Measurements from ENCODE around the gene SLCO2A1. TPM values are rescaled to one million over a fixed set of nuclear protein-coding genes. Genes with fewer than 3 reads are reported as not detected.

SLCO2A1 gene
- total RNA-seq, 4 donors from 2014 or later: 0.07 to 2.4 (median 1.3) TPM

- no peaks in the 10 kb centered on the region for H3K36me3 ChIP-seq
- intact Hi-C loops (cut with DNase I; ENCODE audit: low total_unique reads) (no loop called here), in situ Hi-C loops (cut with MboI; ENCODE audit: low sequenced_read_pairs in 4 of 4) (no loop called here)
- no peak for DNase-seq
- no peaks in the 10 kb centered on the region for H3K9me3 ChIP-seq
- no peak overlapping the region for H3K4me3 ChIP-seq
- H3K27me3 ChIP-seq: no peaks in the 10 kb centered on the region
- no peak overlapping the region for H3K27ac ChIP-seq
- ATAC-seq: no peak
- TF ChIP-seq POLR2A (IDR thresholded peaks at IDR 0.05) (no peak), CTCF (IDR thresholded peaks at IDR 0.05 in 4 of 5, conservative IDR thresholded peaks at IDR 0.05 in 1 of 5) (no peak)
- H3K4me1 ChIP-seq: no peaks in the 10 kb centered on the region
Observed at GRCh38 chr3:133970339-133970738, 59.4 kb downstream of the SLCO2A1 start.

- Histone ChIP-seq H3K27me3 (no peaks in the 10 kb centered on the region), H3K9me3 (no peaks in the 10 kb centered on the region), H3K27ac (no peak overlapping the region), H3K36me3 (no peaks in the 10 kb centered on the region), H3K4me3 (no peak overlapping the region), H3K4me1 (peaks cover 0 to 8% of the 10 kb centered on the region in 2 donors)
- DNase-seq (no peak), ATAC-seq (no peak)
- intact Hi-C loops (cut with DNase I; ENCODE audit: low total_unique reads): no loop called here
- in situ Hi-C loops (cut with MboI; ENCODE audit: low sequenced_read_pairs in 4 of 4): no loop called here
- TF ChIP-seq POLR2A (IDR thresholded peaks at IDR 0.05) (no peak), CTCF (IDR thresholded peaks at IDR 0.05 in 4 of 5, conservative IDR thresholded peaks at IDR 0.05 in 1 of 5) (no peak)
Observed at GRCh38 chr3:133967992-133968892, 61.5 kb downstream of the SLCO2A1 start.

- DNase-seq (no peak), ATAC-seq (no peak)
- no peak overlapping the region for H3K27ac ChIP-seq
- H3K4me3 ChIP-seq: no peak overlapping the region
- H3K4me1 ChIP-seq: peaks cover 0 to 11% of the 10 kb centered on the region in 2 donors
- H3K27me3 ChIP-seq: no peaks in the 10 kb centered on the region
- intact Hi-C loops (cut with DNase I; ENCODE audit: low total_unique reads) (no loop called here), in situ Hi-C loops (cut with MboI; ENCODE audit: low sequenced_read_pairs in 4 of 4) (no loop called here)
- no peaks in the 10 kb centered on the region for H3K36me3 ChIP-seq
- H3K9me3 ChIP-seq: no peaks in the 10 kb centered on the region
- TF ChIP-seq CTCF (IDR thresholded peaks at IDR 0.05 in 4 of 5, conservative IDR thresholded peaks at IDR 0.05 in 1 of 5): no peak
Observed at GRCh38 chr3:133966954-133967353, 62.8 kb downstream of the SLCO2A1 start.

GRCh38 chr3:133965906-133966305 is 63.8 kb downstream of the SLCO2A1 start:
- no peak for ATAC-seq
- Histone ChIP-seq H3K36me3 (no peaks in the 10 kb centered on the region), H3K27me3 (no peaks in the 10 kb centered on the region), H3K9me3 (no peaks in the 10 kb centered on the region), H3K4me1 (peaks cover 0 to 11% of the 10 kb centered on the region in 2 donors), H3K4me3 (no peak overlapping the region), H3K27ac (no peak overlapping the region)
- no peak for DNase-seq
- in situ Hi-C loops (cut with MboI; ENCODE audit: low sequenced_read_pairs in 4 of 4) (no loop called here), intact Hi-C loops (cut with DNase I; ENCODE audit: low total_unique reads) (no loop called here)
- TF ChIP-seq CTCF (IDR thresholded peaks at IDR 0.05 in 4 of 5, conservative IDR thresholded peaks at IDR 0.05 in 1 of 5): no peak
- no peak for TF ChIP-seq POLR2A (IDR thresholded peaks at IDR 0.05)
